AG04450 (cell line): ENCODE results near the gene CCDC6. TPM values are rescaled to one million over a fixed set of nuclear protein-coding genes. Genes with fewer than 3 reads are reported as not detected.

Experiments
- CTCF ChIA-PET: fragments of 300-600, 350-600 bp; formaldehyde crosslinking; extraction: SDS; loops from one replicate; lab custom pipeline; 2022; ENCODE audit warnings: antibody characterized with exemption, inconsistent platforms; lab: Charles Lee
- POLR2A ChIA-PET: fragments of 350-600 bp; formaldehyde crosslinking; extraction: SDS; loops from one replicate; lab custom pipeline; 2021; ENCODE audit warnings: antibody characterized with exemption, inconsistent platforms; lab: Yijun Ruan, JAX
- DNase-seq: peaks from one replicate; pipeline ENCODE4 v3.0.0-alpha.2; 2011; ENCODE audit warnings: low read depth, low spot score
- H3K27ac ChIP-seq: one replicate; pipeline ENCODE4 v1.5.1; 2012; ENCODE audit warnings: low read depth, low read length, control low read depth
- H3K27me3 ChIP-seq: one replicate; pipeline ENCODE4 v1.6.0; 2012; ENCODE audit warnings: low read length; ENCODE audit not compliant: control insufficient read depth, insufficient read depth
- H3K4me3 ChIP-seq: 2 replicates; pipeline ENCODE4 v1.5.1; 2011; ENCODE audit warnings: mild to moderate bottlenecking, low read depth, low read length, control low read depth
- H3K9me3 ChIP-seq: 2 replicates; pipeline ENCODE4 v1.5.1; 2012; ENCODE audit warnings: low read length; ENCODE audit not compliant: control insufficient read depth, insufficient read depth
- CTCF ChIP-seq: IDR thresholded peaks from 2 replicates; pipeline ENCODE4 v1.5.1; 2011; ENCODE audit warnings: low read depth, low read length, control low read depth, inconsistent platforms
- polyA plus RNA-seq: library from polyadenylated mRNA; depleted of rRNA; stranded (reverse); fragments of >200 nt; gene quantifications from 2 replicates; pipeline ENCODE4 v1.2.3, GENCODE V29; 2011

Gene CCDC6
- polyA plus RNA-seq, 1 experiment: 51.1 TPM

GRCh38 chr10:59819265-59819664 lies 87.1 kb downstream of the CCDC6 start:
- Histone ChIP-seq H3K9me3 (no peaks in the 10 kb centered on the region), H3K27me3 (no peaks in the 10 kb centered on the region), H3K27ac (no peak overlapping the region), H3K4me3 (no peak overlapping the region)
- no peak for DNase-seq
- ChIA-PET CTCF (interaction anchor here (1.1 to 3.1 kb wide), 3 partner anchors 9 to 12 kb away, joined by 3 to 25 read pairs (median 3); no protein-coding TSS in a partner anchor), POLR2A (no interaction called here)
- no peak for TF ChIP-seq CTCF

- DNase-seq: no peak
- no peak for TF ChIP-seq CTCF
- H3K27me3 ChIP-seq: no peaks in the 10 kb centered on the region
- no peaks in the 10 kb centered on the region for H3K9me3 ChIP-seq
- CTCF ChIA-PET: interaction anchor here (3.1 kb wide), 1 partner anchor 14 kb away, joined by 25 read pairs; no protein-coding TSS in a partner anchor
- no peak overlapping the region for H3K27ac ChIP-seq
- POLR2A ChIA-PET: no interaction called here
- H3K4me3 ChIP-seq: no peak overlapping the region
These were observed 88.6 kb downstream of the CCDC6 start for GRCh38 chr10:59817773-59818172.

- DNase-seq: no peak
- CTCF ChIA-PET: interaction anchor here (2.3 kb wide), 1 partner anchor 16 kb away, joined by 15 read pairs; no protein-coding TSS in a partner anchor
- no peak for TF ChIP-seq CTCF
- Histone ChIP-seq H3K4me3 (no peak overlapping the region), H3K27ac (no peak overlapping the region), H3K27me3 (no peaks in the 10 kb centered on the region), H3K9me3 (no peaks in the 10 kb centered on the region)
- POLR2A ChIA-PET: no interaction called here
These were observed 91.5 kb downstream of the CCDC6 start for GRCh38 chr10:59814878-59815277.

- CTCF ChIA-PET: interaction anchor here (2.0 kb wide), 1 partner anchor 19 kb away, joined by 15 read pairs; no protein-coding TSS in a partner anchor
- Histone ChIP-seq H3K9me3 (no peaks in the 10 kb centered on the region), H3K27ac (no peak overlapping the region), H3K27me3 (no peaks in the 10 kb centered on the region), H3K4me3 (no peak overlapping the region)
- no peak for TF ChIP-seq CTCF
- DNase-seq: no peak
- POLR2A ChIA-PET: no interaction called here
These were observed 93.7 kb downstream of the CCDC6 start for GRCh38 chr10:59812519-59813122.

- H3K9me3 ChIP-seq: no peaks in the 10 kb centered on the region
- no peak for TF ChIP-seq CTCF
- ChIA-PET CTCF (interaction anchor here (1.0 to 2.9 kb wide), 3 partner anchors 10 to 184 kb away, joined by 3 to 10 read pairs (median 8); no protein-coding TSS in a partner anchor), POLR2A (no interaction called here)
- H3K27me3 ChIP-seq: no peaks in the 10 kb centered on the region
- no peak for DNase-seq
- H3K27ac ChIP-seq: no peak overlapping the region
- no peak overlapping the region for H3K4me3 ChIP-seq
These were observed 96.7 kb downstream of the CCDC6 start for GRCh38 chr10:59809644-59809974.
